Fibroblast of peridontal ligament (primary cell): ENCODE measurements around the gene PTPRD.
"Not testable (repeated sequence)": the region's sequence is repeated elsewhere in the genome, so short reads cannot be mapped to it uniquely, and the experiment has no call there.

ENCODE experiments used
- DNase-seq: peaks from one replicate; pipeline ENCODE4 v3.0.0-alpha.2; 2010; ENCODE audit errors: extremely low read depth

PTPRD gene

GRCh38 chr9:9319007-9319406 lies 1293.8 kb downstream of the PTPRD start:
- DNase-seq, result no peak

- not testable (repeated sequence) for DNase-seq
Measured at GRCh38 chr9:9310743-9311142, 1302.1 kb downstream of the PTPRD start.

GRCh38 chr9:9305600-9305999 lies 1307.2 kb downstream of the PTPRD start:
- no peak for DNase-seq

- DNase-seq, result no peak
Measured at GRCh38 chr9:9299134-9299533, 1313.7 kb downstream of the PTPRD start.

GRCh38 chr9:9286001-9286400 lies 1326.8 kb downstream of the PTPRD start:
- DNase-seq, result no peak

- DNase-seq, result no peak
Measured at GRCh38 chr9:9284201-9284600, 1328.6 kb downstream of the PTPRD start.

- no peak for DNase-seq
Measured at GRCh38 chr9:9283159-9283986, 1329.4 kb downstream of the PTPRD start.

GRCh38 chr9:9275601-9276000 lies 1337.2 kb downstream of the PTPRD start:
- no peak for DNase-seq

- DNase-seq, result no peak
Measured at GRCh38 chr9:9257999-9258498, 1354.8 kb downstream of the PTPRD start.

GRCh38 chr9:9246726-9247125 lies 1366.1 kb downstream of the PTPRD start:
- DNase-seq, result no peak

- no peak for DNase-seq
Measured at GRCh38 chr9:9231946-9232345, 1380.9 kb downstream of the PTPRD start.

GRCh38 chr9:9229269-9229668 lies 1383.5 kb downstream of the PTPRD start:
- no peak for DNase-seq

GRCh38 chr9:9223175-9223574 lies 1389.6 kb downstream of the PTPRD start:
- no peak for DNase-seq

GRCh38 chr9:9222730-9223129 lies 1390.1 kb downstream of the PTPRD start:
- no peak for DNase-seq

GRCh38 chr9:9216934-9217333 lies 1395.9 kb downstream of the PTPRD start:
- DNase-seq, result no peak

- DNase-seq, result no peak
Measured at GRCh38 chr9:9215050-9215449, 1397.8 kb downstream of the PTPRD start.

- no peak for DNase-seq
Measured at GRCh38 chr9:9214066-9214465, 1398.7 kb downstream of the PTPRD start.

GRCh38 chr9:9212963-9213362 lies 1399.8 kb downstream of the PTPRD start:
- DNase-seq, result no peak

GRCh38 chr9:9202276-9202675 lies 1410.5 kb downstream of the PTPRD start:
- DNase-seq, result no peak

GRCh38 chr9:9186086-9186485 lies 1426.7 kb downstream of the PTPRD start:
- DNase-seq, result no peak

- DNase-seq, result no peak
Measured at GRCh38 chr9:9182431-9182830, 1430.4 kb downstream of the PTPRD start.

- DNase-seq, result no peak
Measured at GRCh38 chr9:9177081-9177480, 1435.7 kb downstream of the PTPRD start.

GRCh38 chr9:9174358-9174757 lies 1438.4 kb downstream of the PTPRD start:
- no peak for DNase-seq

- no peak for DNase-seq
Measured at GRCh38 chr9:9173264-9173663, 1439.5 kb downstream of the PTPRD start.
